HUES6 (cell line): Measurements from ENCODE around the gene CUBN.

ENCODE experiments used
- H3K27ac ChIP-seq: 2 replicates; pipeline ENCODE4 v1.7.0; 2013; ENCODE audit warnings: low read depth, mild to moderate bottlenecking, low read length, inconsistent platforms
- H3K27me3 ChIP-seq: 2 replicates; pipeline ENCODE4 v1.6.1; 2013; ENCODE audit warnings: low read length; ENCODE audit not compliant: control insufficient read depth, insufficient read depth
- H3K36me3 ChIP-seq: 2 replicates; pipeline ENCODE4 v1.6.1; 2013; ENCODE audit warnings: low read length; ENCODE audit not compliant: control insufficient read depth, insufficient read depth
- H3K4me1 ChIP-seq: 2 replicates; pipeline ENCODE4 v1.6.1; 2013; ENCODE audit warnings: low read length; ENCODE audit not compliant: control insufficient read depth, insufficient read depth
- H3K4me3 ChIP-seq: 2 replicates; pipeline ENCODE4 v1.5.1; 2013; ENCODE audit warnings: low read depth, low read length
- H3K9ac ChIP-seq: one replicate; pipeline ENCODE4 v1.6.1; 2013; ENCODE audit warnings: mild to moderate bottlenecking, low read length
- H3K9me3 ChIP-seq: 2 replicates; pipeline ENCODE4 v1.6.1; 2013; ENCODE audit warnings: low read depth, low read length; ENCODE audit not compliant: control insufficient read depth, insufficient read depth

The CUBN gene

GRCh38 chr10:16987976-16988610, 141.5 kb downstream of the CUBN start:
- Histone ChIP-seq H3K9me3 (no peaks in the 10 kb centered on the region), H3K27me3 (no peaks in the 10 kb centered on the region), H3K9ac (no peak overlapping the region), H3K4me1 (peaks cover 11% of the 10 kb centered on the region), H3K27ac (no peak overlapping the region), H3K36me3 (no peaks in the 10 kb centered on the region), H3K4me3 (no peak overlapping the region)

- no peak overlapping the region for H3K4me3 ChIP-seq
- H3K9ac ChIP-seq, result no peak overlapping the region
- peaks cover 11% of the 10 kb centered on the region for H3K4me1 ChIP-seq
- H3K27ac ChIP-seq, result no peak overlapping the region
- no peaks in the 10 kb centered on the region for H3K36me3 ChIP-seq
- H3K9me3 ChIP-seq, result no peaks in the 10 kb centered on the region
- H3K27me3 ChIP-seq, result no peaks in the 10 kb centered on the region
Measured at GRCh38 chr10:16987206-16987621, 142.4 kb downstream of the CUBN start.

GRCh38 chr10:16986406-16987205, 143.0 kb downstream of the CUBN start:
- Histone ChIP-seq H3K9me3 (no peaks in the 10 kb centered on the region), H3K27ac (no peak overlapping the region), H3K27me3 (no peaks in the 10 kb centered on the region), H3K4me1 (peaks cover 11% of the 10 kb centered on the region), H3K9ac (no peak overlapping the region), H3K4me3 (no peak overlapping the region), H3K36me3 (no peaks in the 10 kb centered on the region)

GRCh38 chr10:16986082-16986405, 143.6 kb downstream of the CUBN start:
- H3K27ac ChIP-seq, result no peak overlapping the region
- no peak overlapping the region for H3K9ac ChIP-seq

GRCh38 chr10:16984242-16984641, 145.4 kb downstream of the CUBN start:
- Histone ChIP-seq H3K4me3 (no peak overlapping the region), H3K9ac (no peak overlapping the region), H3K36me3 (no peaks in the 10 kb centered on the region), H3K4me1 (peaks cover 11% of the 10 kb centered on the region), H3K9me3 (no peaks in the 10 kb centered on the region), H3K27me3 (no peaks in the 10 kb centered on the region), H3K27ac (no peak overlapping the region)

More at GRCh38 chr10:16986082-16986405, 143.6 kb downstream of the CUBN start:
- Histone ChIP-seq H3K4me3 (no peak overlapping the region), H3K27me3 (no peaks in the 10 kb centered on the region), H3K4me1 (peaks cover 11% of the 10 kb centered on the region), H3K9me3 (no peaks in the 10 kb centered on the region), H3K36me3 (no peaks in the 10 kb centered on the region)

- Histone ChIP-seq H3K4me1 (no peaks in the 10 kb centered on the region), H3K9ac (no peak overlapping the region), H3K27ac (no peak overlapping the region), H3K4me3 (no peak overlapping the region), H3K27me3 (no peaks in the 10 kb centered on the region), H3K9me3 (no peaks in the 10 kb centered on the region), H3K36me3 (no peaks in the 10 kb centered on the region)
Measured at GRCh38 chr10:16976803-16977202, 152.8 kb downstream of the CUBN start.

GRCh38 chr10:16975188-16975587, 154.4 kb downstream of the CUBN start:
- Histone ChIP-seq H3K27me3 (no peaks in the 10 kb centered on the region), H3K27ac (no peak overlapping the region), H3K4me3 (no peak overlapping the region), H3K4me1 (no peaks in the 10 kb centered on the region), H3K9me3 (no peaks in the 10 kb centered on the region), H3K36me3 (no peaks in the 10 kb centered on the region), H3K9ac (no peak overlapping the region)

GRCh38 chr10:16968416-16969041, 161.1 kb downstream of the CUBN start:
- H3K4me3 ChIP-seq, result no peak overlapping the region
- no peaks in the 10 kb centered on the region for H3K27me3 ChIP-seq
- H3K27ac ChIP-seq, result peak overlapping the region; percentile 20; the same call in 1 of the 2 replicates
- peaks cover 27% of the 10 kb centered on the region for H3K4me1 ChIP-seq
- no peaks in the 10 kb centered on the region for H3K36me3 ChIP-seq
- peak overlapping the region; percentile 38 for H3K9ac ChIP-seq
- H3K9me3 ChIP-seq, result no peaks in the 10 kb centered on the region

GRCh38 chr10:16967866-16968415, 161.7 kb downstream of the CUBN start:
- peak overlapping the region; percentile 38 for H3K9ac ChIP-seq
- no peaks in the 10 kb centered on the region for H3K9me3 ChIP-seq
- peak overlapping the region; percentile 20; the same call in 1 of the 2 replicates for H3K27ac ChIP-seq
- no peaks in the 10 kb centered on the region for H3K27me3 ChIP-seq
- H3K36me3 ChIP-seq, result no peaks in the 10 kb centered on the region
- H3K4me3 ChIP-seq, result no peak overlapping the region
- peaks cover 27% of the 10 kb centered on the region for H3K4me1 ChIP-seq

GRCh38 chr10:16966991-16967865, 162.4 kb downstream of the CUBN start:
- no peaks in the 10 kb centered on the region for H3K27me3 ChIP-seq
- H3K4me1 ChIP-seq, result peaks cover 27% of the 10 kb centered on the region
- H3K9me3 ChIP-seq, result no peaks in the 10 kb centered on the region
- no peak overlapping the region for H3K4me3 ChIP-seq
- peak overlapping the region; percentile 38 for H3K9ac ChIP-seq
- H3K36me3 ChIP-seq, result no peaks in the 10 kb centered on the region
- no peak overlapping the region for H3K27ac ChIP-seq
